GM21529 (cell line): Measurements from ENCODE around the gene HOXC13.

ENCODE experiments used
- ATAC-seq: cut with Tn5 transposase; IDR thresholded peaks from one replicate; pipeline ENCODE4 v1.9.1; 2021; ENCODE audit not compliant: unreplicated experiment

HOXC13 gene

DNA sequence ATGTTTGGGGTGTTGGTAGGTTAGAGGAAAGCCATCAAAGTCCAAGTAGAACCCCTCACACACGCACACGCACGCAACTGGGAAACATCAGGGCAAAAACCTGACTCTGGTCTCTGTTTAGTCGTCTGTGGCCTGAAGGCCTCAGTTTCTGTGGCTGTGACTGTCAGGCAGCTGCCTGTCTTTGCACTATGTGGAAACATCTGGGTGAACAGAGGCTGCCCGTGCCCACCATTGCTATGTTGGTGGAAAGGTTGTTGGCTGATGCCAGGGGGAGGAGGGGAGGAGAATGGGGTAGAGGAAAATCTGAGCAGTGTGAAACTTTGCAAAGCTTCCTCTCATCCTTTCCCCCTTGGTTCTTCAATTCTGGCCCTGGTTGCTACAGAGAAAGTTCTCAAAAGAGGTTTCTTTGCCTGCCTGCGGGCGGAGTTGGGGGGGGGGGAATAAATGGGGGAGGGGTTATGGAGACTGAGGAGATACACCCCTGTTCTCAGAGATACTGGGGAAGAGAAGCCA lies 53.8 kb downstream of the HOXC13 start:
- ATAC-seq: no peak

GRCh38 chr12:53993162-53994008 lies 54.8 kb downstream of the HOXC13 start:
- no peak for ATAC-seq

DNA sequence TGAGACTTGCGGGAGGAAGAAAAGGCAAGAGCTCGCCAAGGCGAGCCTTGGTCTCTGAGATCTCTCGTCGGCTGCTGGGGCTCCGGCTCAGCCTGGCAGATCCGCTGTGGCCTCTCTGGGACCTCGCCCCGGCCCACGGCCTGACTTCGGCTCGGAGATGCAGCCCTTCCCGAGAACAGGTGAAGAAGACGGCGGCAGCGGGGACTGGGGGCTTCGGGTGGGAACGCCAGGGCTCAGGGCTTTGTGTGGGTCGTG lies 55.3 kb downstream of the HOXC13 start:
- no peak for ATAC-seq

GRCh38 chr12:53994264-53995001 lies 55.8 kb downstream of the HOXC13 start:
- no peak for ATAC-seq

GRCh38 chr12:53995002-53995377 lies 56.4 kb downstream of the HOXC13 start:
- no peak for ATAC-seq

DNA sequence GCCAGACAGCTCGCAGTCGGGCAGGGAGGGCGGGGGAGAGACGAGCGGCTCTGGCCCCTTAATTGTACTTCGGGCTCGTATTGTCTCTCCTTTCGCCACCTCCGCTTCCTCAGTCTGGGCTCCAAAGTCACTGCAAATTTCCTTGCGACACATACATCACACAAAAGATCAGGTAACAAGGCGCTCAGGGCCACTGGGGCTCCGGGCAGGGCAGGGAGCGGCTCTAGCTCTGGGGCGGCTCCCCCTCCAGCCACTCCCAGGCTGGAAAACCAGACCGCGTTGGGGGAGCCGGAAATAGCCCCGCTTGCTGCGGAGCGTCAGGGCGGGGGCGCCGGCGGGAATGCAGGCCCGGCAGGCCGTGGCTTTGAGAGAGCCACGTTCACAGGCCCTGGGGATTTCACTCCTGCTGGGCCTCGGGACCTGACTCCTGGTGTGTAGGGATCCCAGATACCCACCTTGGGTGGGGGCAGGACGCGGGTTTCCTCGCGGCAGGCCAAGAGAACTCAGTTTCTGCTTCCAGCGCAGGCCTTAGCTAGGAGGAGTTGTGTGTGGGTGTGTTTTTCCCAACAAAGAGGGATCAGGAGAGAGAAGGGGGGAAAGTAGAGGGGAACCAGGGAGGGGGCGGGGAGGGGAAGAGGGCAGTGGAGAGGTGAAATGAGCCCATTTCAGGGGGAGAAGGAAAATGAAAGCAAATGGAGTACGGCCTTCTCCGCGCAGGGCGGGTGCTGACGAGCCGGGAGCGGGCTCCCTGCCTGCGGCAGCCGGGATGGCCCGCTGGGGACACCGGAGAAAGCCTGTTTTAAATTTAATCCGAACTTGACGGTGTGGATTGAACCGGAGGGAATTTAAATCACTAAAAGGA lies 57.0 kb downstream of the HOXC13 start:
- no peak for ATAC-seq
